Measurements from ENCODE around the gene ADCK2. TPM values are rescaled to one million over a fixed set of nuclear protein-coding genes. Genes with fewer than 3 reads are reported as not detected.

The ADCK2 gene
- total and polyA plus RNA-seq, 9 of the 15 experiments (the other 6 are each of a cell fraction or from before 2014, with no cell fraction given): 0.08 to 14.3 (median 9.7) TPM

GRCh38 chr7:140696680-140697446 is 24.1 kb downstream of the ADCK2 start, which contains the start of gene NDUFB2 (continued):
- peak; percentile 58 for TF ChIP-seq TAF1 (IDR thresholded peaks at IDR 0.05; ENCODE audit: control insufficient read depth, extremely low read depth, insufficient read depth, low read length, severe bottlenecking)
- TF ChIP-seq EZH2 (IDR thresholded peaks at IDR 0.05; ENCODE audit: borderline replicate concordance, low read depth, low read length): no peak
- no peak for TF ChIP-seq NUFIP1 (IDR thresholded peaks at IDR 0.05; ENCODE audit: partially characterized antibody)
- peak; percentile 34 for TF ChIP-seq ZBED1 (IDR thresholded peaks at IDR 0.05)
- TF ChIP-seq, protein P1, sequence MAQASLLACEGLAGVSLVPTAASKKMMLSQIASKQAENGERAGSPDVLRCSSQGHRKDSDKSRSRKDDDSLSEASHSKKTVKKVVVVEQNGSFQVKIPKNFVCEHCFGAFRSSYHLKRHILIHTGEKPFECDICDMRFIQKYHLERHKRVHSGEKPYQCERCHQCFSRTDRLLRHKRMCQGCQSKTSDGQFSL (CRISPR knock-in tag; IDR thresholded peaks at IDR 0.05): peak; percentile 61
- TF ChIP-seq, protein P1 (tag; IDR thresholded peaks at IDR 0.05): no peak
- TF ChIP-seq, protein P2, sequence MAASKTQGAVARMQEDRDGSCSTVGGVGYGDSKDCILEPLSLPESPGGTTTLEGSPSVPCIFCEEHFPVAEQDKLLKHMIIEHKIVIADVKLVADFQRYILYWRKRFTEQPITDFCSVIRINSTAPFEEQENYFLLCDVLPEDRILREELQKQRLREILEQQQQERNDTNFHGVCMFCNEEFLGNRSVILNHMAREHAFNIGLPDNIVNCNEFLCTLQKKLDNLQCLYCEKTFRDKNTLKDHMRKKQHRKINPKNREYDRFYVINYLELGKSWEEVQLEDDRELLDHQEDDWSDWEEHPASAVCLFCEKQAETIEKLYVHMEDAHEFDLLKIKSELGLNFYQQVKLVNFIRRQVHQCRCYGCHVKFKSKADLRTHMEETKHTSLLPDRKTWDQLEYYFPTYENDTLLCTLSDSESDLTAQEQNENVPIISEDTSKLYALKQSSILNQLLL (CRISPR knock-in tag; IDR thresholded peaks at IDR 0.05; ENCODE audit: borderline replicate concordance): no peak
- TF ChIP-seq POLR2B (IDR thresholded peaks at IDR 0.05; ENCODE audit: low read depth, partially characterized antibody): peak; percentile 97
- no peak for TF ChIP-seq SAFB2 (IDR thresholded peaks at IDR 0.05; ENCODE audit: borderline replicate concordance, low read depth, low read length, severe bottlenecking)
- TF ChIP-seq, protein P3, sequence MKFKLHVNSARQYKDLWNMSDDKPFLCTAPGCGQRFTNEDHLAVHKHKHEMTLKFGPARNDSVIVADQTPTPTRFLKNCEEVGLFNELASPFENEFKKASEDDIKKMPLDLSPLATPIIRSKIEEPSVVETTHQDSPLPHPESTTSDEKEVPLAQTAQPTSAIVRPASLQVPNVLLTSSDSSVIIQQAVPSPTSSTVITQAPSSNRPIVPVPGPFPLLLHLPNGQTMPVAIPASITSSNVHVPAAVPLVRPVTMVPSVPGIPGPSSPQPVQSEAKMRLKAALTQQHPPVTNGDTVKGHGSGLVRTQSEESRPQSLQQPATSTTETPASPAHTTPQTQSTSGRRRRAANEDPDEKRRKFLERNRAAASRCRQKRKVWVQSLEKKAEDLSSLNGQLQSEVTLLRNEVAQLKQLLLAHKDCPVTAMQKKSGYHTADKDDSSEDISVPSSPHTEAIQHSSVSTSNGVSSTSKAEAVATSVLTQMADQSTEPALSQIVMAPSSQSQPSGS (CRISPR knock-in tag; IDR thresholded peaks at IDR 0.05): no peak; the same call in 1 of the 2 replicates
- TF ChIP-seq TAF15 (IDR thresholded peaks at IDR 0.05; ENCODE audit: low read depth, low read length): no peak
- TF ChIP-seq, protein P4, sequence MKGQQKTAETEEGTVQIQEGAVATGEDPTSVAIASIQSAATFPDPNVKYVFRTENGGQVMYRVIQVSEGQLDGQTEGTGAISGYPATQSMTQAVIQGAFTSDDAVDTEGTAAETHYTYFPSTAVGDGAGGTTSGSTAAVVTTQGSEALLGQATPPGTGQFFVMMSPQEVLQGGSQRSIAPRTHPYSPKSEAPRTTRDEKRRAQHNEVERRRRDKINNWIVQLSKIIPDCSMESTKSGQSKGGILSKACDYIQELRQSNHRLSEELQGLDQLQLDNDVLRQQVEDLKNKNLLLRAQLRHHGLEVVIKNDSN (CRISPR knock-in tag; IDR thresholded peaks at IDR 0.05): peak; percentile 82
- no peak for TF ChIP-seq ZNF174 (CRISPR knock-in tag; IDR thresholded peaks at IDR 0.05)
- no peak for TF ChIP-seq CHD2 (IDR thresholded peaks at IDR 0.05; ENCODE audit: low read depth, low read length)
- TF ChIP-seq RAD51 (IDR thresholded peaks at IDR 0.05; ENCODE audit: borderline replicate concordance, low read depth): peak; percentile 43; the same call in 1 of the 2 replicates
- peak in 1 of 2 experiments; percentile 91; a peak in 2 of 4 replicates for TF ChIP-seq SIN3A (IDR thresholded peaks at IDR 0.05; ENCODE audit: borderline replicate concordance in 2 of 2, control insufficient read depth in 1 of 2, low read depth in 2 of 2, low read length in 2 of 2)
- TF ChIP-seq CBX3 (IDR thresholded peaks at IDR 0.05; ENCODE audit: borderline replicate concordance in 1 of 2, low read length in 2 of 2): peak in 1 of 2 experiments; percentile 60; a peak in 2 of 3 replicates
- TF ChIP-seq HDAC1 (IDR thresholded peaks at IDR 0.05): peak in 1 of 2 experiments; percentile 93; a peak in 2 of 4 replicates
- TF ChIP-seq MEF2D (tag; conservative IDR thresholded peaks at IDR 0.05; ENCODE audit: low read depth): no peak
- TF ChIP-seq ZNF41 (CRISPR knock-in tag; conservative IDR thresholded peaks at IDR 0.05): no peak
- peak; percentile 95 for TF ChIP-seq POLR2G (IDR thresholded peaks at IDR 0.05; ENCODE audit: low read depth, low read length)
- TF ChIP-seq ZNF76 (CRISPR knock-in tag; IDR thresholded peaks at IDR 0.05; ENCODE audit: borderline replicate concordance): peak; percentile 77; the same call in 1 of the 2 replicates
- 0 out of 2 replicates have a peak, but pooled peaks have one; percentile 92 for TF ChIP-seq ZNF224 (CRISPR knock-in tag; IDR thresholded peaks at IDR 0.05)
- TF ChIP-seq PHB2 (IDR thresholded peaks at IDR 0.05; ENCODE audit: low read depth): no peak
